Vagina (tissue), 2 donors: ENCODE results near the gene BEST3. TPM values are rescaled to one million over a fixed set of nuclear protein-coding genes. Genes with fewer than 3 reads are reported as not detected.
"Not testable (repeated sequence)": the region's sequence is repeated elsewhere in the genome, so short reads cannot be mapped to it uniquely, and the experiment has no call there.

Experiments
- DNase-seq, 2 donors: peaks; one replicate each; pipeline ENCODE4 v3.0.0-alpha.2; 2017; ENCODE audit errors: extremely low spot score in 2 of 2
- H3K27ac ChIP-seq: fragments of 200-600 bp; sonication (generic); one replicate; pipeline ENCODE4 v1.5.1; 2019
- H3K27me3 ChIP-seq: fragments of 200-600 bp; sonication (generic); one replicate; pipeline ENCODE4 v1.5.1; 2019
- H3K36me3 ChIP-seq, 2 donors: fragments of 200-600 bp; sonication (generic); one replicate each; pipeline ENCODE4 v1.5.1; 2017 to 2019
- H3K4me1 ChIP-seq: fragments of 200-600 bp; sonication (generic); one replicate; pipeline ENCODE4 v1.5.1; 2019
- H3K4me3 ChIP-seq, 2 donors: fragments of 200-600 bp; sonication (generic); 1 replicate in 1 of 2; 2 replicates in 1 of 2; pipeline ENCODE4 v1.5.1; 2016 to 2019
- H3K9me3 ChIP-seq: fragments of 200-600 bp; sonication (generic); one replicate; pipeline ENCODE4 v1.5.1; 2019
- CTCF ChIP-seq, 3 experiments: fragments of 450-650 bp in 2 of 3; fragments of 200-600 bp in 1 of 3; sonication (generic) in 1 of 3; IDR thresholded peaks; one replicate each; pipeline ENCODE4 v1.5.1; 2017 to 2019; ENCODE audit warnings: antibody characterized with exemption in 3 of 3, mild to moderate bottlenecking in 2 of 3, moderate library complexity in 2 of 3
- POLR2A ChIP-seq, 2 donors: fragments of 450-650 bp; IDR thresholded peaks; one replicate each; pipeline ENCODE4 v1.6.1; 2017; ENCODE audit warnings: antibody characterized with exemption in 2 of 2, mild to moderate bottlenecking in 2 of 2, moderate library complexity in 2 of 2
- POLR2AphosphoS5 ChIP-seq, 2 donors: sonication (generic); formaldehyde crosslinking; IDR thresholded peaks; one replicate each; pipeline ENCODE4 v1.9.0; 2017; ENCODE audit warnings: antibody characterized with exemption in 2 of 2, mild to moderate bottlenecking in 2 of 2, low read depth in 1 of 2; ENCODE audit not compliant: insufficient read depth in 1 of 2
- intact Hi-C: fragments of 100-400 bp; cut with DNase I; formaldehyde crosslinking; loops from one replicate; pipeline ENCODE4 v1.15.1; 2023
- total RNA-seq: library from RNA; depleted of rRNA; stranded (reverse); fragments of >200 nt; gene quantifications from one replicate; pipeline ENCODE4 v1.2.3, GENCODE V29; 2016

Gene BEST3
- total RNA-seq, 1 donor from 2014 or later, result not detected

- TF ChIP-seq CTCF (IDR thresholded peaks at IDR 0.05) (no peak), POLR2AphosphoS5 (IDR thresholded peaks at IDR 0.05; ENCODE audit: insufficient read depth in 1 of 2, low read depth in 1 of 2) (no peak), POLR2A (IDR thresholded peaks at IDR 0.05) (no peak)
- no peak for DNase-seq
- no peaks in the 10 kb centered on the region for H3K27me3 ChIP-seq
- H3K27ac ChIP-seq, result no peak overlapping the region
- no peaks in the 10 kb centered on the region for H3K36me3 ChIP-seq
- H3K9me3 ChIP-seq, result no peaks in the 10 kb centered on the region
- intact Hi-C loops, result no loop called here
- H3K4me1 ChIP-seq, result no peaks in the 10 kb centered on the region
- H3K4me3 ChIP-seq, result no peak overlapping the region
Observed at GRCh38 chr12:69610126-69610525, 89.0 kb downstream of the BEST3 start.

- Histone ChIP-seq H3K9me3 (no peaks in the 10 kb centered on the region), H3K27ac (no peak overlapping the region), H3K27me3 (no peaks in the 10 kb centered on the region), H3K4me3 (no peak overlapping the region), H3K4me1 (no peaks in the 10 kb centered on the region), H3K36me3 (peaks cover 0 to 3% of the 10 kb centered on the region in 2 donors)
- no peak for TF ChIP-seq CTCF (IDR thresholded peaks at IDR 0.05)
- TF ChIP-seq POLR2AphosphoS5 (IDR thresholded peaks at IDR 0.05; ENCODE audit: insufficient read depth in 1 of 2, low read depth in 1 of 2), result no peak
- TF ChIP-seq POLR2A (IDR thresholded peaks at IDR 0.05), result no peak
- DNase-seq, result no peak
- intact Hi-C loops, result no loop called here
Observed at GRCh38 chr12:69608114-69608513, 91.0 kb downstream of the BEST3 start.

GRCh38 chr12:69604275-69604674 lies 94.8 kb downstream of the BEST3 start:
- H3K9me3 ChIP-seq, intact Hi-C loops, H3K27me3 ChIP-seq, H3K4me3 ChIP-seq, DNase-seq, H3K27ac ChIP-seq, H3K4me1 ChIP-seq: not testable (repeated sequence)
- peaks cover 0 to 34% of the 10 kb centered on the region in 2 donors for H3K36me3 ChIP-seq

Other genes with a start within 250 kb of the BEST3 start
- 44.0 TPM for gene FRS2, start 228.9 kb downstream of the BEST3 start, total RNA-seq
- gene CCT2, start 113.8 kb downstream of the BEST3 start, total RNA-seq, result 77.3 TPM
- gene LRRC10, start 88.4 kb downstream of the BEST3 start, total RNA-seq, result not detected
- 7.9 TPM for gene RAB3IP, start 39.6 kb upstream of the BEST3 start, total RNA-seq
- gene MYRFL, start 125.9 kb upstream of the BEST3 start, total RNA-seq, result not detected